ENCODE measurements around the gene APOBEC3G. TPM values are rescaled to one million over a fixed set of nuclear protein-coding genes. Genes with fewer than 3 reads are reported as not detected.
A peak's percentile ranks its signal among the peaks of the same experiment; 100 is the strongest.

The APOBEC3G gene
- total and polyA plus RNA-seq, 2 experiments from 2014 or later, result 2.1 to 3.3 TPM

DNA sequence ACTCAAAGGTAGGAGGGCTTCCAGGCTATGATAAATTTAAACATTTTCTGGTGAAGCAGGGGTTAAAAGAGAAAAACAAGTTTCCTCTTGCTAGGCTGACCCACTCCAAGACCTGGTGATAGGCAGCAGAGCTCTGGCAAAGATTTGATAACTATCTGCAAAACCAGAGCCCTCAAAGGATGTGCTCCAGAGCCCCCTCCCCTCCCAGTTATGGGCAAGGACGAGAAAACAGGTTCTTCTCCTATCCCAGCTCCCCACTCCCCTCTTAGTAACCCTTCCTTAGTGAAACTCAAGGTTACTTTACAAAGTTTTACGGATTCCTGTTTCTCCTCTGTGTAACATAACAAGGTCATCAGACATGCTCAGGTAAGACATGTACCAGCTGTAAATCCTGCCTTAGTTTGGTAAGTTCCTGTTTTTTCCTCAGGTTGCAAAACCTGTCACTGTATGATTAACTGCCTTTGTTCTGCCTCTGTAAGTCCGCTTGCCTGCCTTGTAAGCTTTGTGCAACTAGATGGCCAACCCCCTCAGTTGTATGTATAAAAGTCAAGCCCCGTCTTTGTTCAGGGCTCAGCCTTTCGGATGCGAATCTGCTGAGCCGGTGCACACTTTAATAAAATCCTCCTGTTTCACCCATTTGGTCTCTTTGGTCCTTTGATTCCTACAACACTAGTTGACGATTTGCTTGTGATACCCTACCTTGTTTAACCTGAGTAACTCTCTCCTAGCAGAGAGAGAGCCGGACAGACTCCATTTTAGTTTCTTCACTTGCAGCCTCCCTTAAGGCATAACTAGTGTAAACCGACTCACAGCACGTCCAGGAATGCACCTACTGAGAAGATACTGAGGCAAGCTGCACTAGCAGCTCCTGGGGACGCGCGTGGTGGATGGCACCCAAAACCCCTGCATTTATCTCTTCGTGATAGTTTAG, 33.8 kb downstream of the APOBEC3G start:
- no peaks in the 10 kb centered on the region for H3K36me3 ChIP-seq (ENCODE audit: insufficient read depth)

DNA sequence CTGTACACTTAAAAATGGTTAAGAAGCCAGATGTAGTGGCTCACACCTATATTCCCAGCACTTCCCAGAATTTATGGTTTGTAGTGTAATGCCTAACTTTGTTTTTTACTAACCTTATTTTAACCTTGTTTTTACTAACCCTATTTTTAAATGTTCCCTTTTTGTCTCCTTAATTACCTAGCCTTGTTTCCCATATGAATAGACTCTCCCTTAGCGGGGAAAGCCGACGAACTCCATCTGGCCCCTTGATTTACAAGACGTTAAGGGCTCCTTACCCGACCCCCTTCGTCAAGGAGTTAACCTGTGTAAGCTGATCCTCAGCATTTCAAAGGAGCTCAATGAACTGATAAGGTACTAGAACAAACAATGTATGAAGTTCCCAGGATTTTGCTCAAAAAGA, 37.0 kb downstream of the APOBEC3G start:
- Mint-ChIP-seq H3K9me3 (no peaks in the 10 kb centered on the region), H3K27ac (no peak overlapping the region), H3K4me3 (peak overlapping the region; percentile 54), H3K36me3 (ENCODE audit: low read depth) (no peaks in the 10 kb centered on the region), H3K4me1 (peaks cover 42% of the 10 kb centered on the region), H3K27me3 (ENCODE audit: insufficient read depth, low read depth, poor library complexity) (peaks cover 10% of the 10 kb centered on the region)
- peak overlapping the region; percentile 65 for H3K4me2 ChIP-seq
- H3K27ac ChIP-seq (ENCODE audit: low read depth), result no peak overlapping the region
- no peaks in the 10 kb centered on the region for H4K20me1 ChIP-seq (replicated peaks; ENCODE audit: insufficient read depth)
- peak; percentile 89 for DNase-seq (ENCODE audit: low spot score)
- peaks cover 18% of the 10 kb centered on the region for H3K4me1 ChIP-seq (ENCODE audit: insufficient read depth)
- H3K36me3 ChIP-seq (ENCODE audit: insufficient read depth), result no peaks in the 10 kb centered on the region
- TF ChIP-seq JUNB (IDR thresholded peaks at IDR 0.05; ENCODE audit: unreplicated experiment) (no peak), NANOG (IDR thresholded peaks at IDR 0.05; ENCODE audit: borderline replicate concordance) (peak; percentile 82), POLR2AphosphoS5 (IDR thresholded peaks at IDR 0.05; ENCODE audit: low read depth) (0 out of 2 replicates have a peak, but pooled peaks have one; percentile 31), CREB1 (CRISPR knock-in tag; IDR thresholded peaks at IDR 0.05; ENCODE audit: low read depth) (no peak)
- TF ChIP-seq, protein P1, sequence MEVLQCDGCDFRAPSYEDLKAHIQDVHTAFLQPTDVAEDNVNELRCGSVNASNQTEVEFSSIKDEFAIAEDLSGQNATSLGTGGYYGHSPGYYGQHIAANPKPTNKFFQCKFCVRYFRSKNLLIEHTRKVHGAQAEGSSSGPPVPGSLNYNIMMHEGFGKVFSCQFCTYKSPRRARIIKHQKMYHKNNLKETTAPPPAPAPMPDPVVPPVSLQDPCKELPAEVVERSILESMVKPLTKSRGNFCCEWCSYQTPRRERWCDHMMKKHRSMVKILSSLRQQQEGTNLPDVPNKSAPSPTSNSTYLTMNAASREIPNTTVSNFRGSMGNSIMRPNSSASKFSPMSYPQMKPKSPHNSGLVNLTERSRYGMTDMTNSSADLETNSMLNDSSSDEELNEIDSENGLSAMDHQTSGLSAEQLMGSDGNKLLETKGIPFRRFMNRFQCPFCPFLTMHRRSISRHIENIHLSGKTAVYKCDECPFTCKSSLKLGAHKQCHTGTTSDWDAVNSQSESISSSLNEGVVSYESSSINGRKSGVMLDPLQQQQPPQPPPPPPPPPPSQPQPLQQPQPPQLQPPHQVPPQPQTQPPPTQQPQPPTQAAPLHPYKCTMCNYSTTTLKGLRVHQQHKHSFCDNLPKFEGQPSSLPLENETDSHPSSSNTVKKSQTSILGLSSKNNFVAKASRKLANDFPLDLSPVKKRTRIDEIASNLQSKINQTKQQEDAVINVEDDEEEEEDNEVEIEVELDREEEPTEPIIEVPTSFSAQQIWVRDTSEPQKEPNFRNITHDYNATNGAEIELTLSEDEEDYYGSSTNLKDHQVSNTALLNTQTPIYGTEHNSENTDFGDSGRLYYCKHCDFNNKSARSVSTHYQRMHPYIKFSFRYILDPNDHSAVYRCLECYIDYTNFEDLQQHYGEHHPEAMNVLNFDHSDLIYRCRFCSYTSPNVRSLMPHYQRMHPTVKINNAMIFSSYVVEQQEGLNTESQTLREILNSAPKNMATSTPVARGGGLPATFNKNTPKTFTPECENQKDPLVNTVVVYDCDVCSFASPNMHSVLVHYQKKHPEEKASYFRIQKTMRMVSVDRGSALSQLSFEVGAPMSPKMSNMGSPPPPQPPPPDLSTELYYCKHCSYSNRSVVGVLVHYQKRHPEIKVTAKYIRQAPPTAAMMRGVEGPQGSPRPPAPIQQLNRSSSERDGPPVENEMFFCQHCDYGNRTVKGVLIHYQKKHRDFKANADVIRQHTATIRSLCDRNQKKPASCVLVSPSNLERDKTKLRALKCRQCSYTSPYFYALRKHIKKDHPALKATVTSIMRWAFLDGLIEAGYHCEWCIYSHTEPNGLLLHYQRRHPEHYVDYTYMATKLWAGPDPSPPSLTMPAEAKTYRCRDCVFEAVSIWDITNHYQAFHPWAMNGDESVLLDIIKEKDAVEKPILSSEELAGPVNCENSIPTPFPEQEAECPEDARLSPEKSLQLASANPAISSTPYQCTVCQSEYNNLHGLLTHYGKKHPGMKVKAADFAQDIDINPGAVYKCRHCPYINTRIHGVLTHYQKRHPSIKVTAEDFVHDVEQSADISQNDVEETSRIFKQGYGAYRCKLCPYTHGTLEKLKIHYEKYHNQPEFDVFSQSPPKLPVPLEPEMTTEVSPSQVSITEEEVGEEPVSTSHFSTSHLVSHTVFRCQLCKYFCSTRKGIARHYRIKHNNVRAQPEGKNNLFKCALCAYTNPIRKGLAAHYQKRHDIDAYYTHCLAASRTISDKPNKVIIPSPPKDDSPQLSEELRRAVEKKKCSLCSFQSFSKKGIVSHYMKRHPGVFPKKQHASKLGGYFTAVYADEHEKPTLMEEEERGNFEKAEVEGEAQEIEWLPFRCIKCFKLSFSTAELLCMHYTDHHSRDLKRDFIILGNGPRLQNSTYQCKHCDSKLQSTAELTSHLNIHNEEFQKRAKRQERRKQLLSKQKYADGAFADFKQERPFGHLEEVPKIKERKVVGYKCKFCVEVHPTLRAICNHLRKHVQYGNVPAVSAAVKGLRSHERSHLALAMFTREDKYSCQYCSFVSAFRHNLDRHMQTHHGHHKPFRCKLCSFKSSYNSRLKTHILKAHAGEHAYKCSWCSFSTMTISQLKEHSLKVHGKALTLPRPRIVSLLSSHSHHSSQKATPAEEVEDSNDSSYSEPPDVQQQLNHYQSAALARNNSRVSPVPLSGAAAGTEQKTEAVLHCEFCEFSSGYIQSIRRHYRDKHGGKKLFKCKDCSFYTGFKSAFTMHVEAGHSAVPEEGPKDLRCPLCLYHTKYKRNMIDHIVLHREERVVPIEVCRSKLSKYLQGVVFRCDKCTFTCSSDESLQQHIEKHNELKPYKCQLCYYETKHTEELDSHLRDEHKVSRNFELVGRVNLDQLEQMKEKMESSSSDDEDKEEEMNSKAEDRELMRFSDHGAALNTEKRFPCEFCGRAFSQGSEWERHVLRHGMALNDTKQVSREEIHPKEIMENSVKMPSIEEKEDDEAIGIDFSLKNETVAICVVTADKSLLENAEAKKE (CRISPR knock-in tag; IDR thresholded peaks at IDR 0.05), result no peak
- no peaks in the 10 kb centered on the region for H3K79me2 ChIP-seq (replicated peaks; ENCODE audit: insufficient read depth)
- H3K27me3 ChIP-seq (ENCODE audit: insufficient read depth), result peaks cover 37% of the 10 kb centered on the region
- peaks cover 14% of the 10 kb centered on the region for H3F3A ChIP-seq (replicated peaks; ENCODE audit: low read depth)
- H2AFZ ChIP-seq, result no peak overlapping the region
- no peaks in the 10 kb centered on the region for H3K9me2 ChIP-seq (ENCODE audit: insufficient read depth)
- ATAC-seq, result peak; percentile 89
- H3K4me3 ChIP-seq, result peak overlapping the region; percentile 24; the same call in 1 of the 2 replicates

More for the DNA sequence above, 33.8 kb downstream of the APOBEC3G start:
- H2AFZ ChIP-seq, result no peak overlapping the region
- H3K4me3 ChIP-seq, result no peak overlapping the region
- no peaks in the 10 kb centered on the region for H3K79me2 ChIP-seq (replicated peaks; ENCODE audit: insufficient read depth)
- TF ChIP-seq ZNF114 (CRISPR knock-in tag; IDR thresholded peaks at IDR 0.05) (no peak), EZH2 (IDR thresholded peaks at IDR 0.05; ENCODE audit: low read depth, unreplicated experiment) (no peak), JUNB (IDR thresholded peaks at IDR 0.05; ENCODE audit: unreplicated experiment) (no peak), STAT1 (IDR thresholded peaks at IDR 0.05; ENCODE audit: unreplicated experiment) (no peak), NANOG (IDR thresholded peaks at IDR 0.05; ENCODE audit: borderline replicate concordance) (no peak), ZNF331 (CRISPR knock-in tag; IDR thresholded peaks at IDR 0.05; ENCODE audit: low read depth) (no peak), POLR2AphosphoS5 (IDR thresholded peaks at IDR 0.05; ENCODE audit: low read depth) (no peak), CREB1 (CRISPR knock-in tag; IDR thresholded peaks at IDR 0.05; ENCODE audit: low read depth) (no peak), EZH2phosphoT487 (IDR thresholded peaks at IDR 0.05; ENCODE audit: unreplicated experiment) (no peak)
- TF ChIP-seq, protein P2, sequence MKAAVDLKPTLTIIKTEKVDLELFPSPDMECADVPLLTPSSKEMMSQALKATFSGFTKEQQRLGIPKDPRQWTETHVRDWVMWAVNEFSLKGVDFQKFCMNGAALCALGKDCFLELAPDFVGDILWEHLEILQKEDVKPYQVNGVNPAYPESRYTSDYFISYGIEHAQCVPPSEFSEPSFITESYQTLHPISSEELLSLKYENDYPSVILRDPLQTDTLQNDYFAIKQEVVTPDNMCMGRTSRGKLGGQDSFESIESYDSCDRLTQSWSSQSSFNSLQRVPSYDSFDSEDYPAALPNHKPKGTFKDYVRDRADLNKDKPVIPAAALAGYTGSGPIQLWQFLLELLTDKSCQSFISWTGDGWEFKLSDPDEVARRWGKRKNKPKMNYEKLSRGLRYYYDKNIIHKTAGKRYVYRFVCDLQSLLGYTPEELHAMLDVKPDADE (IDR thresholded peaks at IDR 0.05), result no peak
- TF ChIP-seq, protein P3, sequence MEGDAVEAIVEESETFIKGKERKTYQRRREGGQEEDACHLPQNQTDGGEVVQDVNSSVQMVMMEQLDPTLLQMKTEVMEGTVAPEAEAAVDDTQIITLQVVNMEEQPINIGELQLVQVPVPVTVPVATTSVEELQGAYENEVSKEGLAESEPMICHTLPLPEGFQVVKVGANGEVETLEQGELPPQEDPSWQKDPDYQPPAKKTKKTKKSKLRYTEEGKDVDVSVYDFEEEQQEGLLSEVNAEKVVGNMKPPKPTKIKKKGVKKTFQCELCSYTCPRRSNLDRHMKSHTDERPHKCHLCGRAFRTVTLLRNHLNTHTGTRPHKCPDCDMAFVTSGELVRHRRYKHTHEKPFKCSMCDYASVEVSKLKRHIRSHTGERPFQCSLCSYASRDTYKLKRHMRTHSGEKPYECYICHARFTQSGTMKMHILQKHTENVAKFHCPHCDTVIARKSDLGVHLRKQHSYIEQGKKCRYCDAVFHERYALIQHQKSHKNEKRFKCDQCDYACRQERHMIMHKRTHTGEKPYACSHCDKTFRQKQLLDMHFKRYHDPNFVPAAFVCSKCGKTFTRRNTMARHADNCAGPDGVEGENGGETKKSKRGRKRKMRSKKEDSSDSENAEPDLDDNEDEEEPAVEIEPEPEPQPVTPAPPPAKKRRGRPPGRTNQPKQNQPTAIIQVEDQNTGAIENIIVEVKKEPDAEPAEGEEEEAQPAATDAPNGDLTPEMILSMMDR (conservative IDR thresholded peaks at IDR 0.05; ENCODE audit: low read depth in 2 of 2), result no peak
- H3K4me2 ChIP-seq, result no peak overlapping the region; the same call in 1 of the 2 replicates
- H3K9me2 ChIP-seq (ENCODE audit: insufficient read depth), result no peaks in the 10 kb centered on the region
- no peaks in the 10 kb centered on the region for H3K36me3 Mint-ChIP-seq (ENCODE audit: low read depth)
- peaks cover 12% of the 10 kb centered on the region for H3K4me1 ChIP-seq (ENCODE audit: insufficient read depth)
- no peak overlapping the region for H3K4me3 Mint-ChIP-seq
- peaks cover 21% of the 10 kb centered on the region for H3K27me3 ChIP-seq (ENCODE audit: insufficient read depth)
- peaks cover 13% of the 10 kb centered on the region for H3F3A ChIP-seq (replicated peaks; ENCODE audit: low read depth)
- no peaks in the 10 kb centered on the region for H4K20me1 ChIP-seq (replicated peaks; ENCODE audit: insufficient read depth)
- peaks cover 8% of the 10 kb centered on the region for H3K27me3 Mint-ChIP-seq (ENCODE audit: insufficient read depth, low read depth, poor library complexity)
- no peaks in the 10 kb centered on the region for H3K9me3 Mint-ChIP-seq
- H3K4me1 Mint-ChIP-seq, result peaks cover 31% of the 10 kb centered on the region
- DNase-seq (ENCODE audit: low spot score), result no peak
- ATAC-seq, result peak; percentile 24
- H3K27ac Mint-ChIP-seq, result no peak overlapping the region
- no peak overlapping the region for H3K27ac ChIP-seq (ENCODE audit: low read depth)
